ENCODE data around the gene GSTA2. TPM values are rescaled to one million over a fixed set of nuclear protein-coding genes. Genes with fewer than 3 reads are reported as not detected.

Gene GSTA2
- total RNA-seq, 4 donors from 2014 or later: 0.27 TPM; not detected in 3

DNA sequence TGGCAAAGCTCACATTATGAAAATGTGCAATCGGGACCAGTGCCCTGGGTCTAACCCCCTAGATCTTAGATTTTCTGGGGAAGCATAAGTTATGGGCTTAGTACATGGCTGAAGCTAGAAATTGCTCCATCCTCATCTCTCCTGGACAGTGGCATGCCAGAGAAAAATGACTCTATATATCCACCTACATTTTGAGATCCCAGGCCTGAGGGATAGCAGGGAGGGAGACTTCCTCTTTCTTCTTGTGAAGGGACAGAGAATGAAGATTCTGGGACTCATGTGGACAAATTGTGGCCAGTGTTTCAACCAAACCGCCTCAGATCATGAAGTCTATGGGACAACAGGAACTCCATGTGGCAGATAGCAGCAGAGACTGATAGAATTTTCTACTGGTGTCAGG lies 35.4 kb downstream of the GSTA2 start:
- no peak for DNase-seq
- 97 to 100% methylated on average over 2 of the region's 2 CpGs for WGBS, 2 donors
- Histone ChIP-seq H3K36me3 (no peaks in the 10 kb centered on the region), H3K9me3 (no peaks in the 10 kb centered on the region), H3K27ac (no peak overlapping the region), H3K27me3 (no peaks in the 10 kb centered on the region), H3K4me3 (replicated peaks in 1 of 3) (no peak overlapping the region), H3K4me1 (peaks cover 5 to 14% of the 10 kb centered on the region in 2 donors)
- intact Hi-C loops (cut with DNase I): no loop called here
- TF ChIP-seq POLR2A (IDR thresholded peaks at IDR 0.05): no peak
- TF ChIP-seq, protein P1, sequence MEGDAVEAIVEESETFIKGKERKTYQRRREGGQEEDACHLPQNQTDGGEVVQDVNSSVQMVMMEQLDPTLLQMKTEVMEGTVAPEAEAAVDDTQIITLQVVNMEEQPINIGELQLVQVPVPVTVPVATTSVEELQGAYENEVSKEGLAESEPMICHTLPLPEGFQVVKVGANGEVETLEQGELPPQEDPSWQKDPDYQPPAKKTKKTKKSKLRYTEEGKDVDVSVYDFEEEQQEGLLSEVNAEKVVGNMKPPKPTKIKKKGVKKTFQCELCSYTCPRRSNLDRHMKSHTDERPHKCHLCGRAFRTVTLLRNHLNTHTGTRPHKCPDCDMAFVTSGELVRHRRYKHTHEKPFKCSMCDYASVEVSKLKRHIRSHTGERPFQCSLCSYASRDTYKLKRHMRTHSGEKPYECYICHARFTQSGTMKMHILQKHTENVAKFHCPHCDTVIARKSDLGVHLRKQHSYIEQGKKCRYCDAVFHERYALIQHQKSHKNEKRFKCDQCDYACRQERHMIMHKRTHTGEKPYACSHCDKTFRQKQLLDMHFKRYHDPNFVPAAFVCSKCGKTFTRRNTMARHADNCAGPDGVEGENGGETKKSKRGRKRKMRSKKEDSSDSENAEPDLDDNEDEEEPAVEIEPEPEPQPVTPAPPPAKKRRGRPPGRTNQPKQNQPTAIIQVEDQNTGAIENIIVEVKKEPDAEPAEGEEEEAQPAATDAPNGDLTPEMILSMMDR (IDR thresholded peaks at IDR 0.05): no peak

DNA sequence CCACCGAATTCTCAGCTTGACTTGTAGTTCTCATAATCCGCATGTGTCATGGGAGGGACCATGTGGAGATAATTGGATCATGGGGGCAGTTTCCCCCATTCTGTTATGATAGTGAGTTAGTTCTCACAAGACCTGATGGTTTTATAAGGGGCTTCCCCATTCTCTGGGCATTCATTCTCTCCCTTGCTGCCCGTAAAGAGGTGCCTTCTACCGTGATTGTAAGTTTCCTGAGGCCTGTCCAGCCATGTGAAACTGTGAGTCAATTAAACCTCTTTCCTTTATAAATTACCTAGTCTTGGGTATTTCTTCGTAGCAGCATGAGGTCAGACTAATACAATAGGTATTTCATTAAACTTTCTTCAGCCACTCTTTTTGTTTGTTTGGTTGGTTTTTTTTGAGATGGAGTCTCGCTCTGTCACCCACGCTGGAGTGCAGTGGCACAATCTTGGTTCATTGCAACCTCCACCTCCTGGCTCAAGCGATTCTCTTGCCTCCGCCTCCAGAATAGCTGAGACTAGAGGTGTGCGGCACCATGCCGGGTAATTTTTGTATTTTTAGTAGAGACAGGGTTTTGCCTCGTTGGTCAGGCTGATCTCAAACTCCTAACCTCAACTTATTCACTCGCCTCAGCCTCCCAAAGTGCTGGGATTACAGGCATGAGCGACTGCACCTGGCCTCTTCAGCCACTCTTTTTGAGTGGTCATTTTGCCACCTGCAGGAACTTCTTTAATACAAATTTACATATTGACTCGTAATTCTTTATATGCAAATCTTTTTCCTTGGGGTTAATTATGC lies 36.3 kb downstream of the GSTA2 start:
- DNase-seq: no peak
- WGBS, 2 donors: 69 to 70% methylated on average over 15 of the region's 15 CpGs
- H3K4me3 ChIP-seq (replicated peaks in 1 of 3): no peak overlapping the region
- peak overlapping the region in 1 of 3 donors; percentile 1 for H3K27ac ChIP-seq
- H3K4me1 ChIP-seq: peaks cover 5 to 14% of the 10 kb centered on the region in 2 donors
- no peak for TF ChIP-seq POLR2A (IDR thresholded peaks at IDR 0.05)
- TF ChIP-seq, protein P1 (IDR thresholded peaks at IDR 0.05): no peak
- H3K9me3 ChIP-seq: no peaks in the 10 kb centered on the region
- H3K36me3 ChIP-seq: no peaks in the 10 kb centered on the region
- no peaks in the 10 kb centered on the region for H3K27me3 ChIP-seq
- intact Hi-C loops (cut with DNase I): no loop called here

DNA sequence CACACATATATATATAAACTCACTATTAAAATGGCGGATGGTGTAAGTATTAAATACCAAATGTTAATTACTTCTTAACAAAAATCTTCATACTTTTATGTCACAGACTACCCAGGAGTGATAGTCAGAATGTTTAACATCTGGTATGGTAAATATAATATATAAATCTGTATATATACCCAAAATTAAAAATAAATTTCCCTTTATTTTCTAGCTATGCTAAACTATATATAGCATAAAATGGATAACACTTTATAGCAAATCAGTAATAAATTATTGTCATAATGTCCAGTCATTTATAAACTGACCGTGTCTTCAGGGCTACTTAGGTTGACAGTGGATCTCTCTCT lies 37.1 kb downstream of the GSTA2 start:
- TF ChIP-seq, protein P1 (IDR thresholded peaks at IDR 0.05): no peak
- no peak for TF ChIP-seq POLR2A (IDR thresholded peaks at IDR 0.05)
- H3K27me3 ChIP-seq: no peaks in the 10 kb centered on the region
- intact Hi-C loops (cut with DNase I): no loop called here
- peak overlapping the region in 1 of 3 donors; percentile 1 for H3K27ac ChIP-seq
- no peaks in the 10 kb centered on the region for H3K9me3 ChIP-seq
- no peak for DNase-seq
- peaks cover 5 to 14% of the 10 kb centered on the region in 2 donors for H3K4me1 ChIP-seq
- WGBS, 2 donors: 81 to 90% methylated on average over 2 of the region's 2 CpGs
- no peak overlapping the region for H3K4me3 ChIP-seq (replicated peaks in 1 of 3)
- no peaks in the 10 kb centered on the region for H3K36me3 ChIP-seq

DNA sequence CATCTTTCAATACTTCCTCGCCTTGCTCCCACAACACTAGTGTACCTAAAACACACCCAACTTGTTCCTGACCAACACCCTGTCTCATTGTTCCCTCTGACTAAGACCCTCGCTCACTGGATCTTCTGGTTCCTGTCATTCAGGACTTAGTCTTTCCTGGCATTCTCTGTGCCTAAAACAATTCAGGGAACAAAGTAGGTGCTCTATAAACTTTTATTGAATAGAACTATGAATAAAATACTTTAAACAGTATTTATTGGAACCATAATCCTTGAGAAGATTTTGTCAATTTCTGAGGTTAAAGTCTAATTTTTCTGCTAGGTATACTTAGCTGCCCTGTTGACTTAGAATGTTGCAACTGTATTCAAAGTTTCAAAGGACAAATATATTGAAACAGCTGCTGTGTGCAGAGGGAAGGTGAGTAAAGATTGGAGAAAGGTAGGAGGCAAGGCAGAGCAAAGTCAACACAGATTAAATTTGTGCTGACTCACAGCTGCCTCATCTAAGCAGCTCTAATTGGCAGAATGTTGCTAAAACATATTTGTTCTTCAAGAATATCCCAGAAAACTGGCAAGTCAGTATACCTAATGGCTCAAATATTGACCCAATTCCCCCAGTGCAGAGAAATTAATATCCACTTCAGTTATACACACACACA lies 37.6 kb downstream of the GSTA2 start:
- no peaks in the 10 kb centered on the region for H3K27me3 ChIP-seq
- peak overlapping the region in 2 of 3 donors; percentile 1 to 35 for H3K27ac ChIP-seq
- H3K9me3 ChIP-seq: no peaks in the 10 kb centered on the region
- WGBS, 2 donors: 83 to 84% methylated on average over 2 of the region's 2 CpGs
- H3K4me3 ChIP-seq (replicated peaks in 1 of 3): no peak overlapping the region
- TF ChIP-seq, protein P1 (IDR thresholded peaks at IDR 0.05): no peak
- no peak for TF ChIP-seq POLR2A (IDR thresholded peaks at IDR 0.05)
- DNase-seq: no peak
- intact Hi-C loops (cut with DNase I): no loop called here
- H3K36me3 ChIP-seq: no peaks in the 10 kb centered on the region
- peaks cover 5 to 14% of the 10 kb centered on the region in 2 donors for H3K4me1 ChIP-seq

GRCh38 chr6:52725143-52725534 lies 38.1 kb downstream of the GSTA2 start:
- Histone ChIP-seq H3K27me3 (no peaks in the 10 kb centered on the region), H3K9me3 (no peaks in the 10 kb centered on the region), H3K4me3 (replicated peaks in 1 of 3) (no peak overlapping the region), H3K4me1 (peaks cover 5 to 14% of the 10 kb centered on the region in 2 donors), H3K36me3 (no peaks in the 10 kb centered on the region), H3K27ac (peak overlapping the region in 1 of 3 donors; percentile 37)
- DNase-seq: peak in 1 of 2 donors; percentile 19
- 81 to 93% methylated on average over 3 of the region's 3 CpGs for WGBS, 2 donors
- intact Hi-C loops (cut with DNase I): no loop called here
- TF ChIP-seq, protein P1 (IDR thresholded peaks at IDR 0.05): no peak
- no peak for TF ChIP-seq POLR2A (IDR thresholded peaks at IDR 0.05)

All from thyroid gland (tissue), 4 donors.